MM.1S (cell line): ENCODE measurements around the gene PRM1.
"Not testable (repeated sequence)": the region's sequence is repeated elsewhere in the genome, so short reads cannot be mapped to it uniquely, and the experiment has no call there.

Experiments used
- EZH2 ChIP-seq: fragments of 300-600 bp; sonication (generic); optimal IDR thresholded peaks from 2 replicates; pipeline ENCODE3; 2017; ENCODE audit warnings: low read depth, mild to moderate bottlenecking, antibody characterized with exemption, low read length, mixed read lengths
- EZH2phosphoT487 ChIP-seq: fragments of 300-600 bp; sonication (generic); IDR thresholded peaks from 2 replicates; pipeline ENCODE4 v1.6.1; 2018; ENCODE audit warnings: antibody characterized with exemption, low read length
- TF ChIP-seq, protein P1 (sequence below): fragments of 300-600 bp; sonication (generic); IDR thresholded peaks from 2 replicates; pipeline ENCODE4 v1.5.1; 2016; ENCODE audit warnings: antibody characterized with exemption, low read length, mixed read lengths

- TF ChIP-seq EZH2, EZH2phosphoT487: not testable (repeated sequence)
- TF ChIP-seq, protein P1, sequence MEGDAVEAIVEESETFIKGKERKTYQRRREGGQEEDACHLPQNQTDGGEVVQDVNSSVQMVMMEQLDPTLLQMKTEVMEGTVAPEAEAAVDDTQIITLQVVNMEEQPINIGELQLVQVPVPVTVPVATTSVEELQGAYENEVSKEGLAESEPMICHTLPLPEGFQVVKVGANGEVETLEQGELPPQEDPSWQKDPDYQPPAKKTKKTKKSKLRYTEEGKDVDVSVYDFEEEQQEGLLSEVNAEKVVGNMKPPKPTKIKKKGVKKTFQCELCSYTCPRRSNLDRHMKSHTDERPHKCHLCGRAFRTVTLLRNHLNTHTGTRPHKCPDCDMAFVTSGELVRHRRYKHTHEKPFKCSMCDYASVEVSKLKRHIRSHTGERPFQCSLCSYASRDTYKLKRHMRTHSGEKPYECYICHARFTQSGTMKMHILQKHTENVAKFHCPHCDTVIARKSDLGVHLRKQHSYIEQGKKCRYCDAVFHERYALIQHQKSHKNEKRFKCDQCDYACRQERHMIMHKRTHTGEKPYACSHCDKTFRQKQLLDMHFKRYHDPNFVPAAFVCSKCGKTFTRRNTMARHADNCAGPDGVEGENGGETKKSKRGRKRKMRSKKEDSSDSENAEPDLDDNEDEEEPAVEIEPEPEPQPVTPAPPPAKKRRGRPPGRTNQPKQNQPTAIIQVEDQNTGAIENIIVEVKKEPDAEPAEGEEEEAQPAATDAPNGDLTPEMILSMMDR: not testable (repeated sequence)
Measured at GRCh38 chr16:11289696-11290095, 8.6 kb upstream of the PRM1 start.
